K562 (cell line): ENCODE data around the gene POLR3E. TPM values are rescaled to one million over a fixed set of nuclear protein-coding genes. Genes with fewer than 3 reads are reported as not detected.

Source experiments
- CHD1 ChIP-seq: fragments of 200-600 bp; sonication (generic); IDR thresholded peaks from one replicate; pipeline ENCODE4 v1.6.1; 2012; ENCODE audit warnings: mild to moderate bottlenecking, moderate library complexity, low read length, inconsistent platforms
- DMBX1 ChIP-seq: fragments of 250-450 bp; sonication (Bioruptor Pico); IDR thresholded peaks from 2 replicates; pipeline ENCODE4 v1.8.0; 2022; ENCODE audit warnings: inconsistent platforms, mild to moderate bottlenecking, moderate library complexity, borderline replicate concordance
- EZH2 ChIP-seq: IDR thresholded peaks from 2 replicates; pipeline ENCODE4 v1.6.1; 2012; ENCODE audit warnings: low read depth, mild to moderate bottlenecking, inconsistent platforms, low read length, borderline replicate concordance
- HDAC8 ChIP-seq: fragments of 450-650 bp; IDR thresholded peaks from 2 replicates; pipeline ENCODE4 v1.6.1; 2016; ENCODE audit warnings: mild to moderate bottlenecking, missing genetic modification characterization, moderate library complexity, missing compliant biosample characterization
- HNRNPL ChIP-seq: fragments of 200-400 bp; formaldehyde crosslinking; IDR thresholded peaks from 2 replicates; pipeline ENCODE4 v1.6.1; 2017; ENCODE audit warnings: low read depth, mild to moderate bottlenecking, low read length
- IFI16 ChIP-seq: fragments of 250-450 bp; sonication (Bioruptor Pico); IDR thresholded peaks from 2 replicates; pipeline ENCODE4 v2.1.2; 2022; ENCODE audit warnings: mild to moderate bottlenecking, inconsistent platforms
- LEF1 ChIP-seq: fragments of 450-650 bp; IDR thresholded peaks from 2 replicates; pipeline ENCODE4 v1.6.1; 2016; ENCODE audit warnings: mild to moderate bottlenecking
- MBD2 ChIP-seq: sonication (generic); IDR thresholded peaks from 2 replicates; pipeline ENCODE4 v1.6.1; 2016; ENCODE audit warnings: low read depth, borderline replicate concordance
- NONO ChIP-seq, 2 experiments: fragments of 200-400 bp in 1 of 2; fragments of 450-650 bp in 1 of 2; formaldehyde crosslinking in 1 of 2; IDR thresholded peaks; 2 replicates each; pipeline ENCODE4 v1.6.1; 2017; ENCODE audit warnings: low read depth in 2 of 2, mild to moderate bottlenecking in 2 of 2, moderate library complexity in 2 of 2, low read length in 1 of 2
- PYGO2 ChIP-seq: fragments of 450-650 bp; IDR thresholded peaks from 2 replicates; pipeline ENCODE4 v1.6.1; 2016; ENCODE audit warnings: mild to moderate bottlenecking, missing genetic modification characterization, moderate library complexity, missing compliant biosample characterization
- SMARCA5 ChIP-seq: fragments of 450-650 bp; IDR thresholded peaks from 2 replicates; pipeline ENCODE4 v1.6.1; 2016
- SOX6 ChIP-seq: fragments of 450-650 bp; IDR thresholded peaks from 2 replicates; pipeline ENCODE4 v1.6.1; 2014; ENCODE audit warnings: mild to moderate bottlenecking
- ZBTB1 ChIP-seq: sonication (generic); formaldehyde crosslinking; IDR thresholded peaks from 2 replicates; pipeline ENCODE4 v1.8.1; 2023; ENCODE audit warnings: missing genetic modification reagents, low read depth, mild to moderate bottlenecking, borderline replicate concordance
- ZNF311 ChIP-seq: fragments of 250-450 bp; sonication (Bioruptor Pico); IDR thresholded peaks from 2 replicates; pipeline ENCODE4 v1.4.0; 2020; ENCODE audit warnings: mild to moderate bottlenecking, moderate library complexity
- polyA plus RNA-seq, 8 experiments: library from polyadenylated mRNA; depleted of rRNA in 4 of 8; stranded (reverse) in 5 of 8; unstranded in 3 of 8; fragments of >200 nt; fragmentation: Nextera tagmentation in 2 of 8; fragmentation: Illumina TruSeq in 1 of 8; extraction: Ambion mirVana in 2 of 8; extraction: Trizol in 1 of 8; gene quantifications; 2 replicates each; pipeline versions ENCODE4 v1.2.1 to v1.2.3, GENCODE V29; 2011 to 2014; ENCODE audit warnings: inconsistent platforms in 1 of 8, missing spikeins in 1 of 8
- total RNA-seq, 7 experiments: library from RNA; depleted of rRNA in 6 of 7; stranded (reverse); fragments of >200 nt in 6 of 7; fragmentation: Illumina TruSeq in 2 of 7; extraction: Trizol in 2 of 7; gene quantifications; 2 replicates each; pipeline versions ENCODE4 v1.2.1 to v1.2.3, GENCODE V29; 2011 to 2021; ENCODE audit warnings: low replicate concordance in 1 of 7
- TF ChIP-seq, protein P1 (sequence below), 2 experiments: fragments of 450-650 bp in 1 of 2; sonication (generic) in 1 of 2; formaldehyde crosslinking in 1 of 2; IDR thresholded peaks in 1 of 2; conservative IDR thresholded peaks in 1 of 2; 2 replicates each; pipeline versions ENCODE4 v1.6.1 to v1.8.1; 2016 to 2023; ENCODE audit warnings: mild to moderate bottlenecking in 2 of 2, moderate library complexity in 2 of 2, inconsistent platforms in 1 of 2, missing genetic modification reagents in 1 of 2
- TF ChIP-seq, protein P2 (sequence below): fragments of 450-650 bp; formaldehyde crosslinking; IDR thresholded peaks from 2 replicates; pipeline ENCODE4 v1.4.0; 2020; ENCODE audit warnings: mild to moderate bottlenecking, mixed read lengths
- TF ChIP-seq, protein P3 (sequence below): fragments of 250-450 bp; sonication (Bioruptor Pico); IDR thresholded peaks from 2 replicates; pipeline ENCODE4 v1.5.0; 2022; ENCODE audit warnings: mild to moderate bottlenecking
- TF ChIP-seq, protein P4 (sequence below): fragments of 450-650 bp; formaldehyde crosslinking; IDR thresholded peaks from 2 replicates; pipeline ENCODE4 v1.4.0; 2022; ENCODE audit warnings: missing genetic modification characterization
- TF ChIP-seq, protein P5 (sequence below): sonication (generic); formaldehyde crosslinking; IDR thresholded peaks from 2 replicates; pipeline ENCODE4 v1.8.1; 2023; ENCODE audit warnings: mild to moderate bottlenecking, missing genetic modification reagents

Gene POLR3E
- total and polyA plus RNA-seq, 9 of the 15 experiments (the other 6 are each of a cell fraction or from before 2014, with no cell fraction given), result 17.7 to 151 (median 82.6) TPM

DNA sequence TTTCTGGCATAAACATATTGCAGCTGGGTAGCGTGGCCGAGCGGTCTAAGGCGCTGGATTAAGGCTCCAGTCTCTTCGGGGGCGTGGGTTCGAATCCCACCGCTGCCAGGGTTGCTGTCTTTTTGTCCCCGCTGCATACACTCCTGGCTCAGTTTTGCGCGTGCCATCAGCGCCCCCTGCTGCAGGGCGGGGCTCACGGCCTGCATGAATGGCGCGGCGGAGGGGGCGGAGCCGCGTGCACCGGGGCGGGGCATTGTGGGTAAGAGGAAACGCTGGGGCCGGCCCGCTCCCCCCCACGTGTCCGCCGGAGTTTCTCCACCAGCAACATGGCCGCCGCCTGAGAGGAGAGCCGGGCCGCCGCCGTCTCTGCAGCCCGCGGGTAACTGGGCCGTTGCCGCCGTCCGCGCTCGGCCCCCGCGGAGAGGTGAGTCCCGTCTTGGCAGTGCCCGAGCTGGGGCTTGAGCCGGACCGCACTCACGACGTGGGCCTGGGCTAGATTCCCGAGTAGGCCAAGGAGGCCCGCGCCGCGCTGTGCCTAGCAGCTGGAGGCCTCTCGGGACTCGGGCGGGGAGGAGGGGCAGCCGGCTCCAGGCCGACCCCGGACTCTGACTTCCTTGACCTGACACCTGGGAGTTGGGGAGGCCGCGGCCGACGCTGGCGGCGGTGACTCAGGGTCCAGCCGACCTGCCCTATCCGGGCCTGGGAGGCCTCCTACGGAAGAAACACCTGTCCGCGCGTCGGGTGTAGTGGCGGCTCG lies at the start of gene POLR3E (continued):
- TF ChIP-seq, protein P1, sequence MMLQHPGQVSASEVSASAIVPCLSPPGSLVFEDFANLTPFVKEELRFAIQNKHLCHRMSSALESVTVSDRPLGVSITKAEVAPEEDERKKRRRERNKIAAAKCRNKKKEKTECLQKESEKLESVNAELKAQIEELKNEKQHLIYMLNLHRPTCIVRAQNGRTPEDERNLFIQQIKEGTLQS (IDR thresholded peaks at IDR 0.05), result no peak
- TF ChIP-seq, protein P1 (CRISPR knock-in tag; conservative IDR thresholded peaks at IDR 0.05), result peak; percentile 78
- TF ChIP-seq MBD2 (no peak; the same call in 1 of the 2 replicates), LEF1 (0 out of 2 replicates have a peak, but pooled peaks have one; percentile 4), HDAC8 (peak; percentile 19; the same call in 1 of the 2 replicates), SOX6 (peak; percentile 60; the same call in 1 of the 2 replicates), EZH2 (no peak), HNRNPL (no peak; the same call in none of the 2 replicates), ZBTB1 (CRISPR knock-in tag) (peak; percentile 61), ZNF311 (CRISPR knock-in tag) (no peak), IFI16 (CRISPR knock-in tag) (no peak), SMARCA5 (no peak), NONO (IDR thresholded peaks at IDR 0.05; ENCODE audit: low read depth in 2 of 2, low read length in 1 of 2) (peak; percentile 66 to 80; a peak in 3 of 4 replicates), PYGO2 (tag) (no peak), DMBX1 (CRISPR knock-in tag) (no peak), CHD1 (peak; percentile 95)
- TF ChIP-seq, protein P2, sequence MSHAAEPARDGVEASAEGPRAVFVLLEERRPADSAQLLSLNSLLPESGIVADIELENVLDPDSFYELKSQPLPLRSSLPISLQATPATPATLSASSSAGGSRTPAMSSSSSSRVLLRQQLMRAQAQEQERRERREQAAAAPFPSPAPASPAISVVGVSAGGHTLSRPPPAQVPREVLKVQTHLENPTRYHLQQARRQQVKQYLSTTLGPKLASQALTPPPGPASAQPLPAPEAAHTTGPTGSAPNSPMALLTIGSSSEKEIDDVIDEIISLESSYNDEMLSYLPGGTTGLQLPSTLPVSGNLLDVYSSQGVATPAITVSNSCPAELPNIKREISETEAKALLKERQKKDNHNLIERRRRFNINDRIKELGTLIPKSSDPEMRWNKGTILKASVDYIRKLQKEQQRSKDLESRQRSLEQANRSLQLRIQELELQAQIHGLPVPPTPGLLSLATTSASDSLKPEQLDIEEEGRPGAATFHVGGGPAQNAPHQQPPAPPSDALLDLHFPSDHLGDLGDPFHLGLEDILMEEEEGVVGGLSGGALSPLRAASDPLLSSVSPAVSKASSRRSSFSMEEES (CRISPR knock-in tag), result no peak
- TF ChIP-seq, protein P3, sequence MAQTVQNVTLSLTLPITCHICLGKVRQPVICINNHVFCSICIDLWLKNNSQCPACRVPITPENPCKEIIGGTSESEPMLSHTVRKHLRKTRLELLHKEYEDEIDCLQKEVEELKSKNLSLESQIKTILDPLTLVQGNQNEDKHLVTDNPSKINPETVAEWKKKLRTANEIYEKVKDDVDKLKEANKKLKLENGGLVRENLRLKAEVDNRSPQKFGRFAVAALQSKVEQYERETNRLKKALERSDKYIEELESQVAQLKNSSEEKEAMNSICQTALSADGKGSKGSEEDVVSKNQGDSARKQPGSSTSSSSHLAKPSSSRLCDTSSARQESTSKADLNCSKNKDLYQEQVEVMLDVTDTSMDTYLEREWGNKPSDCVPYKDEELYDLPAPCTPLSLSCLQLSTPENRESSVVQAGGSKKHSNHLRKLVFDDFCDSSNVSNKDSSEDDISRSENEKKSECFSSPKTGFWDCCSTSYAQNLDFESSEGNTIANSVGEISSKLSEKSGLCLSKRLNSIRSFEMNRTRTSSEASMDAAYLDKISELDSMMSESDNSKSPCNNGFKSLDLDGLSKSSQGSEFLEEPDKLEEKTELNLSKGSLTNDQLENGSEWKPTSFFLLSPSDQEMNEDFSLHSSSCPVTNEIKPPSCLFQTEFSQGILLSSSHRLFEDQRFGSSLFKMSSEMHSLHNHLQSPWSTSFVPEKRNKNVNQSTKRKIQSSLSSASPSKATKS (CRISPR knock-in tag), result no peak
- TF ChIP-seq, protein P4, sequence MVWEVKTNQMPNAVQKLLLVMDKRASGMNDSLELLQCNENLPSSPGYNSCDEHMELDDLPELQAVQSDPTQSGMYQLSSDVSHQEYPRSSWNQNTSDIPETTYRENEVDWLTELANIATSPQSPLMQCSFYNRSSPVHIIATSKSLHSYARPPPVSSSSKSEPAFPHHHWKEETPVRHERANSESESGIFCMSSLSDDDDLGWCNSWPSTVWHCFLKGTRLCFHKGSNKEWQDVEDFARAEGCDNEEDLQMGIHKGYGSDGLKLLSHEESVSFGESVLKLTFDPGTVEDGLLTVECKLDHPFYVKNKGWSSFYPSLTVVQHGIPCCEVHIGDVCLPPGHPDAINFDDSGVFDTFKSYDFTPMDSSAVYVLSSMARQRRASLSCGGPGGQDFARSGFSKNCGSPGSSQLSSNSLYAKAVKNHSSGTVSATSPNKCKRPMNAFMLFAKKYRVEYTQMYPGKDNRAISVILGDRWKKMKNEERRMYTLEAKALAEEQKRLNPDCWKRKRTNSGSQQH (CRISPR knock-in tag), result no peak
- TF ChIP-seq, protein P5, sequence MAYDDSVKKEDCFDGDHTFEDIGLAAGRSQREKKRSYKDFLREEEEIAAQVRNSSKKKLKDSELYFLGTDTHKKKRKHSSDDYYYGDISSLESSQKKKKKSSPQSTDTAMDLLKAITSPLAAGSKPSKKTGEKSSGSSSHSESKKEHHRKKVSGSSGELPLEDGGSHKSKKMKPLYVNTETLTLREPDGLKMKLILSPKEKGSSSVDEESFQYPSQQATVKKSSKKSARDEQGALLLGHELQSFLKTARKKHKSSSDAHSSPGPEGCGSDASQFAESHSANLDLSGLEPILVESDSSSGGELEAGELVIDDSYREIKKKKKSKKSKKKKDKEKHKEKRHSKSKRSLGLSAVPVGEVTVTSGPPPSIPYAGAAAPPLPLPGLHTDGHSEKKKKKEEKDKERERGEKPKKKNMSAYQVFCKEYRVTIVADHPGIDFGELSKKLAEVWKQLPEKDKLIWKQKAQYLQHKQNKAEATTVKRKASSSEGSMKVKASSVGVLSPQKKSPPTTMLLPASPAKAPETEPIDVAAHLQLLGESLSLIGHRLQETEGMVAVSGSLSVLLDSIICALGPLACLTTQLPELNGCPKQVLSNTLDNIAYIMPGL, result peak; percentile 99
